Measurements from ENCODE around the gene HOXA2.

HOXA2 gene

DNA sequence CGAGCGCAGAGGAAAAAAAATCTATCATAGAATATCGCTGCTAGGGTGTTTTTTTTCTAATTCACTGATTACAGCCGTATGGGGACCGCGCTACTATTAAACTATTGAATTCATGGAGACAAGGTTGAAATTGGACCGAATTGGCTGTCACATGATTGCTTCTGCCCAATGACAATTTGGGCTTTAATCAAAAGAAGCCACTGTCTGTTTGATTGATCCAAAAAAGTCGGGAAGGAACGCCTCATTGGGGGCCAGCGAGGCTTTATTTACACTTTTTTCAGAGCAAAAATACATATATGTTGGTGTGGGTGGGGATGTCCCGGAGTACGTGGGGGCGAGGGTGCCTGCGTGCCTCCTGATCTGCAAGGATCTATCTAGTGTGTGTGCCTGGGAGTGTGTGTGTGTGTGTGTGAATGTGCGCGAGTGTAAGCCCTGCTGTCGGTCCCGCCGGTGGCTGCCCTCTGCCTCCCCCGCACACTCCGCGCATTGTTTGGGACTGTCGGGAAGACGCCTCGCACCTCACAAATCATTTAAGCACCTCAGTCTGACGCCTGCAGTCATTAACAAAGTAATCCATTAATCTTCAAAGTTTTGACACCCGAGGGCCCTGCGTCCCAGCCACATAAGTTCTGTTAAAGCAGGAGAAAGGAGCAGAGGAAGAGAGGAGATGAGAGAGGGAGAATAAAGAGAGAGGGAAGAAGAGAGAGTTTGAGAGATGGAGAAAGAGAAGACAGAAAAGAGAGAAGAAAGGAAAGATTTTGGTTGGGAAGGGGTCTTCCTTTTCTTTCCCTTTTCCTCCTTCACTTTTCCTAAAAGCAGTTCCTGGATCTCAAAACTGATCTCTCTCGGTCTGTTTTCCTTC is at the start of gene HOXA2:
HOXA2 (minus strand) TSS at position 103 of the 862 bp plus-strand sequence. CDS start 183 bp downstream, outside the sequence.
- DNase-seq (ENCODE audit: low read depth in 2 of 2): no peak

- DNase-seq (ENCODE audit: low read depth in 2 of 2): no peak
Measured at GRCh38 chr7:27151341-27151930, 49.0 kb upstream of the HOXA2 start.

- DNase-seq (ENCODE audit: low read depth in 2 of 2): no peak
Measured at GRCh38 chr7:27150568-27151340, 48.3 kb upstream of the HOXA2 start.

DNA sequence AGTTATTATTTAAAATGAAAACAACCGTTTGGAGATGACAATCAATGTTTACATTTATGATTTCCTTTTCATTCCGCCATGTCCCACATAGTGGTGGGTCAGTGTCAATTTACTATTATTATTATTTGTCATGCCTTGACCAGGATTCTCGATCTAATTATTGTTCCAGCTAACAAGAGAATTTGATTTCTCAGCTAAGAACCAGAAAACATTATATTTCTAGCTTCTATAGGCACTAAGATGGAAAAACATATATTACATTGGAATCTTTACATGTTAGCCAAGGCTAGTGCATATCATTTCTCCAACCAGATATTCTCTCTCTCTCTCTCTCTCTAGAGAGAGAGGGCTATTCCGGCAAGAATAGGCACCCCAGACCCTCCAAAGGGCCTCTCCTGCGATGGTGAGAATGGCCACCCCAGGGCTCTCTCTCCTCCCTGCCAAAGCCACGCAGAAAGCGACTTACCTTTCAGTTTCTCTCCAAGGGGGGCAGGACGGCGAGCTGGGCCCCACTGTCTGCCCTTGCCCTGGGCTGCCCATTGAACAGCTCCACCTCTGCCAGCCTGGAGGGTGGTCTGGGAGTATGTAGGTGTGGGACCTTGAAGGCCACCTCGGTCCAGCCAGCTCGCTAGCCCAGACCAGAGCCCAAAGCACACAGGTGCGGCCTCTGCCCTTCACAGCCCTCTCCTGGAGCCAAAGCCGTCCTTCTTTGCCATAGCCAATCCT is 47.5 kb upstream of the HOXA2 start:
- DNase-seq (ENCODE audit: low read depth in 2 of 2): no peak

- no peak for DNase-seq (ENCODE audit: low read depth in 2 of 2)
Measured at GRCh38 chr7:27148756-27149641, 46.5 kb upstream of the HOXA2 start.

- no peak for DNase-seq (ENCODE audit: low read depth in 2 of 2)
Measured at GRCh38 chr7:27148031-27148755, 45.7 kb upstream of the HOXA2 start.

DNA sequence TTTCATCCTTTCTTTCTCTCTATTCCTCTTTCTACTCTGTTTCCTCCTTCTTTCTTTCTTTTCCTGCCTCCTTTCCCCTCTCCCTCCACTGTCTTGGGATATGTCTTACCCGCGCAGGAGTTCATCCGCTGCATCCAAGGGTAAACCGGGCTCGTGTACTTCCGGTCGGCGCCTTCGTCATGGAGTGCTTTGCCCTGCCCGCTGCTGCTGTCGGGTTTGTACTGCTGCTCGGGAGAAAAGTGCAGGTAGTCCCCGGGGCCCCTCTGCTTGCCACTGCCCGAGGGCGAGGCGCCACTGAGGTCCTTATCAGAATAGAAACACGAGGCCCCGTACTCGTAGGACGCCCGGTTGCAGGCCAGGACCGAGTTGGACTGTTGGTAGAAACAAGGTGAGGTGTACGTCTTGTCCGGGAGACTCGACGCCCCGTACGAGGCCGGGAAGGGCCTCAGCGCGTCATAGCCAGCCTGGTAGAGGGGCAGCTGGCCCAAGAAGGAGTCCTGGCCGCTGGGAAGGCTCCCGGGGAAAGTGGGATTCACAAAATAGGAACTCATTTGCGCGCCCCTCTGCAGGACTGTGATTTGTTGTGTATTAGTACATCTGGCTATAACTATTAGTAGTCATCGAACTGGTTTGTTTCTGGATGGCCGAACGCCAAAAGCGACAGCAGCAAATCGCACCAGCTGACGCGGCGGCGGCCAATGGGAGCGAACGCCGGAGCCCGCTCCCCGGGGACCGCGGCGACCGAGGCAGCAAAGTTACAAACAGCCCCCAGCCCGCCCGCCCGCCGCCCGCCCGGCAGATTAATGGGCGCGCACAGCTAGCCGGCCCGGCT is 44.9 kb upstream of the HOXA2 start, which contains the start of gene HOXA6:
HOXA6 (minus strand) TSS at position 576 of the 832 bp plus-strand sequence; CDS start at position 551, 25 bp downstream.
- no peak for DNase-seq (ENCODE audit: low read depth in 2 of 2)

DNA sequence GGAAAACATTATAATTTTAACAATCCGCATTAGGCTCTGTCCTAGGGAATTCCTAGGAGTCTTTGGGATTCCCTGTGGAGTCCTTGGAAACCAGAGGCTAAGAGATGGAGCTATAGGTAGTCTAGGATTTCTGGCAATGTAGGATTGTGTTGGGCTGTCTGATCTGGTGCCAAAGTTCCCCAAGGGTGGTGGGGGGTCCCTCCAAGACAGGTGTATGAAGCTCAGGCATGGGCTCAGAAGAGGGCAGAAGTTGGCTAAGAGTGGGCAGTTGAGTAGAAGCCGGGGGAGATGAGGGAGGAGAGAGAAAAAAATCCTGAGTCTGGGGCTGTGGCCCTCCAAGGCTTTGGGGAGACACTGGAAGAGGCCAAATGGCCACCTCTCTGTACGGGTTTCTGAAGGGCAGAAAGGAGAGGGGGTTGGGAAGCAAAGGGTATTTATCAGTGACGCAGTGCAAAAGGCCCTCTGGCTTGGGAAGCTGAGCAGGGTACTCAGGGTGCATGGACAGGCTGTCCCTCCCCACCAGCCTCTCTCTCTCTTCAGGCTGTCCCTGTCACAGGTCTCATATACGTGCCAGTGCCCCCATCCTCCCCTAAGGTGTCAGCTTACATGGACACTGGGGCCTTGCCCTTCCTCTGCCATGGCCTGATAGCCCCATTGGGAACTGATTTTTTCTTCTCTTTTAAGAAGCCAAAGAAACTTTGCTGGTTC is 44.2 kb upstream of the HOXA2 start:
- DNase-seq (ENCODE audit: low read depth in 2 of 2): no peak

GRCh38 chr7:27145914-27146412 is 43.5 kb upstream of the HOXA2 start:
- no peak for DNase-seq (ENCODE audit: low read depth in 2 of 2)

GRCh38 chr7:27145165-27145913 is 42.9 kb upstream of the HOXA2 start:
- DNase-seq (ENCODE audit: low read depth in 2 of 2): no peak

- no peak for DNase-seq (ENCODE audit: low read depth in 2 of 2)
Measured at GRCh38 chr7:27144781-27145164, 42.3 kb upstream of the HOXA2 start.

- no peak for DNase-seq (ENCODE audit: low read depth in 2 of 2)
Measured at GRCh38 chr7:27143950-27144780, 41.7 kb upstream of the HOXA2 start.

GRCh38 chr7:27143023-27143949 is 40.8 kb upstream of the HOXA2 start, which contains the start of gene HOXA5:
HOXA5 (minus strand) TSS chr7:27143681; CDS start chr7:27143607, 74 bp downstream.
- no peak for DNase-seq (ENCODE audit: low read depth in 2 of 2)

DNA sequence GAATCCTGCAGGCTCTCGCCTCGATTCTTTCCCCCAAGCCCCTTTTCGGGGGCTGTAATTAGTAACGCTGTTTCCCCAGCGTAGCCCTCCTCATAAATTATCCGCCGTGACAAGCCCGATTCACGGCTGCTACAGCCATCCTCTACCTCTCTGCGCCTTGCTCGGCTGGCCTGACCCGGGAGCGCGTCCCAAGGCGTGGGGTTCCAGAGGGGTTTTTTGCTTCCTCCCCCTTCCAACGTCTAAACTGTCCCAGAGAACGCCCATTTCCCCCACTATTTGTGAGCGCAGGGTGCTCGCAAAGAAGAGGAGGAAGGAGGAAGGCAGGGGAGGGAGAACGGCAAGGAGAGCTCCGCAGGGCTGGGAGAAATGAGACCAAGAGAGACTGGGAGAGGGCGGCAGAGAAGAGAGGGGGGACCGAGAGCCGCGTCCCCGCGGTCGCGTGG is 40.1 kb upstream of the HOXA2 start:
- no peak for DNase-seq (ENCODE audit: low read depth in 2 of 2)

DNA sequence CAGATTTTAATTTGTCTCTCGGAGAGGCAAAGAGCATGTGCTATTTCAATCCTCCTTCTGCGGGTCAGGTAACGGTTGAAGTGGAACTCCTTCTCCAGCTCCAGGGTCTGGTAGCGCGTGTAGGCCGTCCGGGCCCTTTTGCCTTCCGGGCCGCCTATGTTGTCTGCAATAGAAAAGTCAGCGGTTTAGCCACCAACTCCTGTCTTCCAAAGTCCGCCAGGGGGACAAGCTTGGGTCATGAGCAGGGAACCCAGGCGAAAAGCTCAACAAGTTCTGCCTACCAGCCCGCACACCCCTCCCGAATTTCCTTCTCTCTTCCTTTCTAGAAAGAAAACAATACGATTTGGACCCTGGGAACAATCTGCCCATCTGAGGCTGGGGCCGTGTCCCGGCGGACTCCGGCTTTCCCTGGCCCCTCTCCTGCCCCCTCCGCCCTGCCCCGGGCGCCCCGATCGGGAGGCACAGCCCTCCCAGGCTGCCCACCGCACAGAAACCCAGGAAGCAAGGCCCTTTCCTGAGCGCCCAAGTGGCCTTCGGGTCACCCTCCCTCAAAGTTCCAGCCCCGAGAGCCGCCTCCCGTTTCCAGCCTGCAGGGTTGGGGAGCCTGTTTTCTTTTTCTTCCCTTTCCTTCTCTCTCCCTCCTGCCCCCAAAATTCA is 39.6 kb upstream of the HOXA2 start:
- no peak for DNase-seq (ENCODE audit: low read depth in 2 of 2)
